GM23338 (cell line): ENCODE data around the gene RTEL1. TPM values are rescaled to one million over a fixed set of nuclear protein-coding genes. Genes with fewer than 3 reads are reported as not detected.
"Not testable (repeated sequence)": the region's sequence is repeated elsewhere in the genome, so short reads cannot be mapped to it uniquely, and the experiment has no call there.

Experiments used
- ATAC-seq: fragments of 200-7000 bp; cut with Tn5 transposase; 3 replicates; pipeline ENCODE4 v1.9.1; 2020
- DNase-seq: peaks from one replicate; pipeline ENCODE4 v3.0.0-alpha.2; 2015; ENCODE audit warnings: low spot score
- H2AFZ ChIP-seq: fragments of 200-600 bp; sonication (generic); 2 replicates; pipeline ENCODE4 v1.8.0; 2016; ENCODE audit warnings: antibody characterized with exemption, mild to moderate bottlenecking, moderate library complexity
- H3F3A ChIP-seq: fragments of 200-600 bp; sonication (generic); replicated peaks from 2 replicates; pipeline ENCODE4 v1.8.0; 2017; ENCODE audit warnings: antibody characterized with exemption, mixed run types, low read depth
- H3K27ac ChIP-seq: fragments of 200-600 bp; sonication (generic); 2 replicates; pipeline ENCODE4 v1.6.1; 2016; ENCODE audit warnings: low read depth
- H3K27me3 ChIP-seq: fragments of 200-600 bp; sonication (generic); 2 replicates; pipeline ENCODE4 v1.8.0; 2016; ENCODE audit warnings: mild to moderate bottlenecking, mixed run types, moderate library complexity; ENCODE audit not compliant: insufficient read depth
- H3K36me3 ChIP-seq: fragments of 200-600 bp; sonication (generic); 2 replicates; pipeline ENCODE4 v1.8.0; 2016; ENCODE audit warnings: mild to moderate bottlenecking; ENCODE audit not compliant: insufficient read depth
- H3K4me1 ChIP-seq: fragments of 200-600 bp; sonication (generic); 2 replicates; pipeline ENCODE4 v1.8.0; 2016; ENCODE audit warnings: mild to moderate bottlenecking, moderate library complexity; ENCODE audit not compliant: insufficient read depth
- H3K4me2 ChIP-seq: fragments of 200-600 bp; sonication (generic); 2 replicates; pipeline ENCODE4 v1.7.1; 2017; ENCODE audit warnings: mixed run types
- H3K4me3 ChIP-seq: fragments of 200-600 bp; sonication (generic); 2 replicates; pipeline ENCODE4 v1.6.1; 2016; ENCODE audit warnings: mixed run types
- H3K79me2 ChIP-seq: fragments of 200-600 bp; sonication (generic); replicated peaks from 2 replicates; pipeline ENCODE4 v1.8.0; 2017; ENCODE audit warnings: mild to moderate bottlenecking; ENCODE audit not compliant: insufficient read depth
- H3K9me2 ChIP-seq: fragments of 200-600 bp; sonication (generic); 2 replicates; pipeline ENCODE4 v1.8.0; 2017; ENCODE audit not compliant: insufficient read depth
- H4K20me1 ChIP-seq: fragments of 200-600 bp; sonication (generic); replicated peaks from 2 replicates; pipeline ENCODE4 v1.8.0; 2017; ENCODE audit warnings: mild to moderate bottlenecking; ENCODE audit not compliant: insufficient read depth
- H3K27ac Mint-ChIP-seq: 2 replicates; pipeline ENCODE4 v1.8.0; 2020; ENCODE audit warnings: inconsistent platforms, mild to moderate bottlenecking, moderate library complexity, mixed read lengths
- H3K27me3 Mint-ChIP-seq: 3 replicates; pipeline ENCODE4 v1.8.0; 2022; ENCODE audit warnings: low read depth, mild to moderate bottlenecking, moderate library complexity, mixed read lengths, inconsistent platforms; ENCODE audit not compliant: insufficient read depth, poor library complexity
- H3K36me3 Mint-ChIP-seq: 3 replicates; pipeline ENCODE4 v1.8.0; 2021; ENCODE audit warnings: low read depth, mild to moderate bottlenecking, inconsistent platforms, moderate library complexity, mixed read lengths
- H3K4me1 Mint-ChIP-seq: 3 replicates; pipeline ENCODE4 v1.8.0; 2020; ENCODE audit warnings: mild to moderate bottlenecking, inconsistent platforms, mixed read lengths
- H3K4me3 Mint-ChIP-seq: 3 replicates; pipeline ENCODE4 v1.8.0; 2021; ENCODE audit warnings: moderate library complexity, mild to moderate bottlenecking, inconsistent platforms, mixed read lengths
- H3K9me3 Mint-ChIP-seq: 3 replicates; pipeline ENCODE4 v1.8.0; 2020; ENCODE audit warnings: moderate library complexity, mild to moderate bottlenecking, inconsistent platforms, mixed read lengths
- CREB1 ChIP-seq: fragments of 250-450 bp; sonication (Bioruptor Pico); IDR thresholded peaks from 2 replicates; pipeline ENCODE4 v1.5.0; 2020; ENCODE audit warnings: low read depth, mild to moderate bottlenecking, moderate library complexity
- EZH2 ChIP-seq: fragments of 200-600 bp; sonication (generic); IDR thresholded peaks from one replicate; pipeline ENCODE4 v1.8.0; 2017; ENCODE audit warnings: antibody characterized with exemption, mild to moderate bottlenecking, low read depth; ENCODE audit not compliant: unreplicated experiment
- STAT1 ChIP-seq: IDR thresholded peaks from one replicate; pipeline ENCODE4 v1.6.1; 2016; ENCODE audit warnings: antibody characterized with exemption; ENCODE audit not compliant: unreplicated experiment
- ZNF331 ChIP-seq: fragments of 250-450 bp; sonication (Bioruptor Pico); IDR thresholded peaks from 2 replicates; pipeline ENCODE4 v1.5.0; 2020; ENCODE audit warnings: low read depth, mild to moderate bottlenecking, moderate library complexity
- polyA plus RNA-seq: library from polyadenylated mRNA; unstranded; fragments of >200 nt; fragmentation: Nextera tagmentation; extraction: Ambion mirVana; gene quantifications from 2 replicates; pipeline ENCODE4 v1.2.1, GENCODE V29; 2016
- total RNA-seq: library from RNA; depleted of rRNA; stranded (reverse); fragments of >200 nt; shearing (Covaris generic); gene quantifications from 2 replicates; pipeline ENCODE4 v1.2.3, GENCODE V29; 2014
- TF ChIP-seq, protein P1 (sequence below): fragments of 250-450 bp; sonication (Bioruptor Pico); IDR thresholded peaks from 2 replicates; pipeline ENCODE4 v1.5.0; 2020; ENCODE audit warnings: mild to moderate bottlenecking, moderate library complexity
- TF ChIP-seq, protein P2 (sequence below), 2 experiments: fragments of 200-600 bp in 1 of 2; sonication (generic) in 1 of 2; conservative IDR thresholded peaks; 2 replicates each; pipeline versions ENCODE4 v1.5.1 to v1.6.1; 2016 to 2017; ENCODE audit warnings: antibody characterized with exemption in 2 of 2, low read depth in 2 of 2, mild to moderate bottlenecking in 2 of 2, moderate library complexity in 1 of 2
- TF ChIP-seq, protein P3 (sequence below): IDR thresholded peaks from one replicate; pipeline ENCODE4 v1.6.1; 2018; ENCODE audit warnings: antibody characterized with exemption; ENCODE audit not compliant: unreplicated experiment

The RTEL1 gene
- total and polyA plus RNA-seq, 2 experiments from 2014 or later = 14.2 to 34.5 TPM

DNA sequence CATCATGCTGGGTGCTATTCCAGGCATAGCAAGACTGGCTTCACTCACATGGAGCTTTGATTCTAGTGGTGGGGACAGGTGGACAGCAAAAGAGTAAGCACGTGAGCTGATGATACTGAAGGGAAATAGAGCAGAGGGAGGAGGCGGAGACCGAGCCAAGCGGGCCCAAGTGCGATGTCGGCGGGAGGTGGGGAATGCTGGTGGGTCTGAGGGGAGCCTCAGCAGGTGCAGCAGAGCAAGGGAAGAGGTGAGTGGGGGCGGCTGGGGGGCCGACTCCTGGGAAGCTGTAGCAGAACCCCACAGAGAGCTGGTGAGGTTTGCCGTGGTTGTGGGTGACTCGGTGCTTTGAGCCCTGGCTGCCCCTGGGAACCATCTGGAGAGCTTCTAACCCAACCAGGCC lies 10.2 kb downstream of the RTEL1 start (continued):
- TF ChIP-seq, protein P1, sequence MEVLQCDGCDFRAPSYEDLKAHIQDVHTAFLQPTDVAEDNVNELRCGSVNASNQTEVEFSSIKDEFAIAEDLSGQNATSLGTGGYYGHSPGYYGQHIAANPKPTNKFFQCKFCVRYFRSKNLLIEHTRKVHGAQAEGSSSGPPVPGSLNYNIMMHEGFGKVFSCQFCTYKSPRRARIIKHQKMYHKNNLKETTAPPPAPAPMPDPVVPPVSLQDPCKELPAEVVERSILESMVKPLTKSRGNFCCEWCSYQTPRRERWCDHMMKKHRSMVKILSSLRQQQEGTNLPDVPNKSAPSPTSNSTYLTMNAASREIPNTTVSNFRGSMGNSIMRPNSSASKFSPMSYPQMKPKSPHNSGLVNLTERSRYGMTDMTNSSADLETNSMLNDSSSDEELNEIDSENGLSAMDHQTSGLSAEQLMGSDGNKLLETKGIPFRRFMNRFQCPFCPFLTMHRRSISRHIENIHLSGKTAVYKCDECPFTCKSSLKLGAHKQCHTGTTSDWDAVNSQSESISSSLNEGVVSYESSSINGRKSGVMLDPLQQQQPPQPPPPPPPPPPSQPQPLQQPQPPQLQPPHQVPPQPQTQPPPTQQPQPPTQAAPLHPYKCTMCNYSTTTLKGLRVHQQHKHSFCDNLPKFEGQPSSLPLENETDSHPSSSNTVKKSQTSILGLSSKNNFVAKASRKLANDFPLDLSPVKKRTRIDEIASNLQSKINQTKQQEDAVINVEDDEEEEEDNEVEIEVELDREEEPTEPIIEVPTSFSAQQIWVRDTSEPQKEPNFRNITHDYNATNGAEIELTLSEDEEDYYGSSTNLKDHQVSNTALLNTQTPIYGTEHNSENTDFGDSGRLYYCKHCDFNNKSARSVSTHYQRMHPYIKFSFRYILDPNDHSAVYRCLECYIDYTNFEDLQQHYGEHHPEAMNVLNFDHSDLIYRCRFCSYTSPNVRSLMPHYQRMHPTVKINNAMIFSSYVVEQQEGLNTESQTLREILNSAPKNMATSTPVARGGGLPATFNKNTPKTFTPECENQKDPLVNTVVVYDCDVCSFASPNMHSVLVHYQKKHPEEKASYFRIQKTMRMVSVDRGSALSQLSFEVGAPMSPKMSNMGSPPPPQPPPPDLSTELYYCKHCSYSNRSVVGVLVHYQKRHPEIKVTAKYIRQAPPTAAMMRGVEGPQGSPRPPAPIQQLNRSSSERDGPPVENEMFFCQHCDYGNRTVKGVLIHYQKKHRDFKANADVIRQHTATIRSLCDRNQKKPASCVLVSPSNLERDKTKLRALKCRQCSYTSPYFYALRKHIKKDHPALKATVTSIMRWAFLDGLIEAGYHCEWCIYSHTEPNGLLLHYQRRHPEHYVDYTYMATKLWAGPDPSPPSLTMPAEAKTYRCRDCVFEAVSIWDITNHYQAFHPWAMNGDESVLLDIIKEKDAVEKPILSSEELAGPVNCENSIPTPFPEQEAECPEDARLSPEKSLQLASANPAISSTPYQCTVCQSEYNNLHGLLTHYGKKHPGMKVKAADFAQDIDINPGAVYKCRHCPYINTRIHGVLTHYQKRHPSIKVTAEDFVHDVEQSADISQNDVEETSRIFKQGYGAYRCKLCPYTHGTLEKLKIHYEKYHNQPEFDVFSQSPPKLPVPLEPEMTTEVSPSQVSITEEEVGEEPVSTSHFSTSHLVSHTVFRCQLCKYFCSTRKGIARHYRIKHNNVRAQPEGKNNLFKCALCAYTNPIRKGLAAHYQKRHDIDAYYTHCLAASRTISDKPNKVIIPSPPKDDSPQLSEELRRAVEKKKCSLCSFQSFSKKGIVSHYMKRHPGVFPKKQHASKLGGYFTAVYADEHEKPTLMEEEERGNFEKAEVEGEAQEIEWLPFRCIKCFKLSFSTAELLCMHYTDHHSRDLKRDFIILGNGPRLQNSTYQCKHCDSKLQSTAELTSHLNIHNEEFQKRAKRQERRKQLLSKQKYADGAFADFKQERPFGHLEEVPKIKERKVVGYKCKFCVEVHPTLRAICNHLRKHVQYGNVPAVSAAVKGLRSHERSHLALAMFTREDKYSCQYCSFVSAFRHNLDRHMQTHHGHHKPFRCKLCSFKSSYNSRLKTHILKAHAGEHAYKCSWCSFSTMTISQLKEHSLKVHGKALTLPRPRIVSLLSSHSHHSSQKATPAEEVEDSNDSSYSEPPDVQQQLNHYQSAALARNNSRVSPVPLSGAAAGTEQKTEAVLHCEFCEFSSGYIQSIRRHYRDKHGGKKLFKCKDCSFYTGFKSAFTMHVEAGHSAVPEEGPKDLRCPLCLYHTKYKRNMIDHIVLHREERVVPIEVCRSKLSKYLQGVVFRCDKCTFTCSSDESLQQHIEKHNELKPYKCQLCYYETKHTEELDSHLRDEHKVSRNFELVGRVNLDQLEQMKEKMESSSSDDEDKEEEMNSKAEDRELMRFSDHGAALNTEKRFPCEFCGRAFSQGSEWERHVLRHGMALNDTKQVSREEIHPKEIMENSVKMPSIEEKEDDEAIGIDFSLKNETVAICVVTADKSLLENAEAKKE (CRISPR knock-in tag) = no peak
- TF ChIP-seq ZNF331 (CRISPR knock-in tag) (no peak), CREB1 (CRISPR knock-in tag) (no peak)

DNA sequence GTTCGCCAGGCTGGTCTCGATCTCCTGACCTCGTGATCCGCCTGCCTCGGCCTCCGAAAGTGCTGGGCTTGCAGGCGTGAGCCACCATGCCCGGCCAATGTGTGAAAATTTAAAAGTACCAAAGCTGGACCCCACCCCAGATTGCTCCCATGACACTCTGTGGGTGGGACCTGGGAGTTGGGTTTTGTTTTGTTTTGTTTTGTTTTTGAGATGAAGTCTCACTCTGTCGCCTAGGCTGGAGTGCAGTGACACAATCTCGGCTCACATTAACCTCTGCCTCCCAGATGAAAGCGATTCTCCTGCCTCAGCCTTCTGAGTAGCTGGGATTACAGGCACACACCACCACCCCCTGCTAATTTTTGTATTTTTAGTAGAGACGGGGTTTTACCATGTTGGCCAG lies 13.6 kb downstream of the RTEL1 start:
- H3K27ac ChIP-seq, H3F3A ChIP-seq, H3K27ac Mint-ChIP-seq, H3K4me2 ChIP-seq, H2AFZ ChIP-seq, H3K4me1 ChIP-seq, H3K9me3 Mint-ChIP-seq, DNase-seq, ATAC-seq, H3K27me3 Mint-ChIP-seq, H4K20me1 ChIP-seq, H3K4me3 ChIP-seq, H3K79me2 ChIP-seq, H3K27me3 ChIP-seq, H3K4me1 Mint-ChIP-seq, H3K36me3 ChIP-seq, H3K9me2 ChIP-seq, H3K4me3 Mint-ChIP-seq: not testable (repeated sequence)
- peaks cover 45% of the 10 kb centered on the region for H3K36me3 Mint-ChIP-seq

DNA sequence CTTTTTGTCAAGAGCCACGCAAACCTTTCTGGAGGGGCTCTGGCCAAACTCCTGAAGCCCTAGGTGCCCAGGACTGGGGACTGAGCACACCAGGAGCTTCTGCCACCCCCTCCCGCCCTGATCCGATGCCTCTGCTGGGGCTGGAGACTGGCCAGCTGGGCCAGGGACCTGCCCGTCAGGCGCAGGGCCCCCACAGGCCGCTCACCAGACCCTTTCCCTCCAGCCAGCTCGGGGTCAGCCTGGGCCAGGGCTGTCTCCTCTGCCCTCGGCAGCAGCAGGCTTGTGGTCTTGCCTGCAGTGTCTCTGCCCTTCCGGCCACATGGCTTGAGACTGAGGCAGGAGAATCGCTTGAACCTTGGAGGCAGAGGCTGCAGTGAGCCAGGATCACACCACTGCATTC lies 14.6 kb downstream of the RTEL1 start:
- H3K9me2 ChIP-seq = no peaks in the 10 kb centered on the region
- no peaks in the 10 kb centered on the region for H3K79me2 ChIP-seq
- H3K36me3 ChIP-seq = no peaks in the 10 kb centered on the region
- H4K20me1 ChIP-seq = no peaks in the 10 kb centered on the region
- no peak overlapping the region for H3K27ac ChIP-seq
- Mint-ChIP-seq H3K4me3 (no peak overlapping the region), H3K4me1 (no peaks in the 10 kb centered on the region), H3K27ac (no peak overlapping the region), H3K36me3 (peaks cover 40% of the 10 kb centered on the region), H3K27me3 (peaks cover 9% of the 10 kb centered on the region), H3K9me3 (no peaks in the 10 kb centered on the region)
- H3K4me1 ChIP-seq = no peaks in the 10 kb centered on the region
- TF ChIP-seq STAT1 (no peak), EZH2 (no peak)
- TF ChIP-seq, protein P2, sequence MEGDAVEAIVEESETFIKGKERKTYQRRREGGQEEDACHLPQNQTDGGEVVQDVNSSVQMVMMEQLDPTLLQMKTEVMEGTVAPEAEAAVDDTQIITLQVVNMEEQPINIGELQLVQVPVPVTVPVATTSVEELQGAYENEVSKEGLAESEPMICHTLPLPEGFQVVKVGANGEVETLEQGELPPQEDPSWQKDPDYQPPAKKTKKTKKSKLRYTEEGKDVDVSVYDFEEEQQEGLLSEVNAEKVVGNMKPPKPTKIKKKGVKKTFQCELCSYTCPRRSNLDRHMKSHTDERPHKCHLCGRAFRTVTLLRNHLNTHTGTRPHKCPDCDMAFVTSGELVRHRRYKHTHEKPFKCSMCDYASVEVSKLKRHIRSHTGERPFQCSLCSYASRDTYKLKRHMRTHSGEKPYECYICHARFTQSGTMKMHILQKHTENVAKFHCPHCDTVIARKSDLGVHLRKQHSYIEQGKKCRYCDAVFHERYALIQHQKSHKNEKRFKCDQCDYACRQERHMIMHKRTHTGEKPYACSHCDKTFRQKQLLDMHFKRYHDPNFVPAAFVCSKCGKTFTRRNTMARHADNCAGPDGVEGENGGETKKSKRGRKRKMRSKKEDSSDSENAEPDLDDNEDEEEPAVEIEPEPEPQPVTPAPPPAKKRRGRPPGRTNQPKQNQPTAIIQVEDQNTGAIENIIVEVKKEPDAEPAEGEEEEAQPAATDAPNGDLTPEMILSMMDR (conservative IDR thresholded peaks at IDR 0.05; ENCODE audit: low read depth in 2 of 2) = no peak
- TF ChIP-seq, protein P3, sequence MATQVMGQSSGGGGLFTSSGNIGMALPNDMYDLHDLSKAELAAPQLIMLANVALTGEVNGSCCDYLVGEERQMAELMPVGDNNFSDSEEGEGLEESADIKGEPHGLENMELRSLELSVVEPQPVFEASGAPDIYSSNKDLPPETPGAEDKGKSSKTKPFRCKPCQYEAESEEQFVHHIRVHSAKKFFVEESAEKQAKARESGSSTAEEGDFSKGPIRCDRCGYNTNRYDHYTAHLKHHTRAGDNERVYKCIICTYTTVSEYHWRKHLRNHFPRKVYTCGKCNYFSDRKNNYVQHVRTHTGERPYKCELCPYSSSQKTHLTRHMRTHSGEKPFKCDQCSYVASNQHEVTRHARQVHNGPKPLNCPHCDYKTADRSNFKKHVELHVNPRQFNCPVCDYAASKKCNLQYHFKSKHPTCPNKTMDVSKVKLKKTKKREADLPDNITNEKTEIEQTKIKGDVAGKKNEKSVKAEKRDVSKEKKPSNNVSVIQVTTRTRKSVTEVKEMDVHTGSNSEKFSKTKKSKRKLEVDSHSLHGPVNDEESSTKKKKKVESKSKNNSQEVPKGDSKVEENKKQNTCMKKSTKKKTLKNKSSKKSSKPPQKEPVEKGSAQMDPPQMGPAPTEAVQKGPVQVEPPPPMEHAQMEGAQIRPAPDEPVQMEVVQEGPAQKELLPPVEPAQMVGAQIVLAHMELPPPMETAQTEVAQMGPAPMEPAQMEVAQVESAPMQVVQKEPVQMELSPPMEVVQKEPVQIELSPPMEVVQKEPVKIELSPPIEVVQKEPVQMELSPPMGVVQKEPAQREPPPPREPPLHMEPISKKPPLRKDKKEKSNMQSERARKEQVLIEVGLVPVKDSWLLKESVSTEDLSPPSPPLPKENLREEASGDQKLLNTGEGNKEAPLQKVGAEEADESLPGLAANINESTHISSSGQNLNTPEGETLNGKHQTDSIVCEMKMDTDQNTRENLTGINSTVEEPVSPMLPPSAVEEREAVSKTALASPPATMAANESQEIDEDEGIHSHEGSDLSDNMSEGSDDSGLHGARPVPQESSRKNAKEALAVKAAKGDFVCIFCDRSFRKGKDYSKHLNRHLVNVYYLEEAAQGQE = no peak
- DNase-seq = no peak
- no peaks in the 10 kb centered on the region for H3F3A ChIP-seq
- no peak overlapping the region for H2AFZ ChIP-seq
- no peaks in the 10 kb centered on the region for H3K27me3 ChIP-seq
- H3K4me2 ChIP-seq = no peak overlapping the region
- H3K4me3 ChIP-seq = no peak overlapping the region
- ATAC-seq = no peak
